Measurements from ENCODE around the gene KCNS1. TPM values are rescaled to one million over a fixed set of nuclear protein-coding genes. Genes with fewer than 3 reads are reported as not detected.

Gene KCNS1
- total and polyA plus RNA-seq, 8 donors = 0.05 to 0.99 (median 0.08) TPM; not detected in 1

DNA sequence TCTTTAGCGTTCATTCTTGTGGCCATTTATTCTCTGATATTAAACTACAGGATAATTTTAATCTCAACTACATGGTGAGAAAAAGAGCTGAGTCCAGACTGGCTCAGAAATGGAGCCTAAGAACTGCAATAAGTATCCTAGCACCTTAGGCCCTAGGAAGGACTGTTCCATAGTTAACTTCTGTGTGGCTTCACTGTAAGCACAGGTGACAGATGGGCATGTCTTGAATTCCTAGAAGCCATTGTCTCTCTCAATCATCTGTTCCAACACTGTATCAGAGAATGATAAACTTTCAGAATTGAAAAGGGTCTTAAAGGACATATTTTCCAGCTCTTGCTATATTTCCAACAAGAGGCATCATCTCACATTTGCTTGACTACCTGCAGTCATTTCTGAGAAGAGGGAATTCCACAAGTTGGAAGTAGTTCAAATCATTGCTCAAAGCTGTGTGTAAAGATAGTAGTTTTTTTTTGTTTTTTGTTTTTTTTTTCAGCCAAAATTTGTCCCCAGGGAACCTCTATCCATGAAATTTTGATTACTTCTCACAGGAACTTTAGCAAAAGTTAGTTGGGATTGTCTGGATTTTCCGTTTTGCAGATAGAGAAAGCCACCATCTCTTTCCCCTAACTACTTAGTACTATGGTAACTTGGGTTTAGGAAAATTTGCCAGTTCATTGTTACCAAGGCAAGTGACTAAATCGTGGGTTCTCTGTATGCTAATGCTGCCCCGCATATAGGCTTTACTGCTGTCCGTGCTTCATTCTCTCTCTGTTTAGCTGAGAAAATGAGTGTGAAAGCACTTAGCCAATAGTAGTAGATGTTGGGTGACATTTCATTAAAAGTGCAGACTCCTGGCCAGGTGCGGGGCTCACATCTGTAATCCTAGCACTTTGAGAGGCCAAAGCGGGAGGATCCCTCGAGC lies 47.2 kb downstream of the KCNS1 start:
- Histone ChIP-seq H3K27ac (peak overlapping the region in 1 of 2 donors; percentile 10), H3K9me3 (no peaks in the 10 kb centered on the region), H3K27me3 (no peaks in the 10 kb centered on the region), H3K4me3 (no peak overlapping the region), H3K4me1 (peaks cover 12 to 44% of the 10 kb centered on the region in 2 donors), H3K36me3 (peaks cover 0 to 45% of the 10 kb centered on the region in 2 donors)
- ATAC-seq (peak; percentile 35), DNase-seq (no peak)
- intact Hi-C loops (cut with DNase I) = no loop called here
- TF ChIP-seq, protein P1, sequence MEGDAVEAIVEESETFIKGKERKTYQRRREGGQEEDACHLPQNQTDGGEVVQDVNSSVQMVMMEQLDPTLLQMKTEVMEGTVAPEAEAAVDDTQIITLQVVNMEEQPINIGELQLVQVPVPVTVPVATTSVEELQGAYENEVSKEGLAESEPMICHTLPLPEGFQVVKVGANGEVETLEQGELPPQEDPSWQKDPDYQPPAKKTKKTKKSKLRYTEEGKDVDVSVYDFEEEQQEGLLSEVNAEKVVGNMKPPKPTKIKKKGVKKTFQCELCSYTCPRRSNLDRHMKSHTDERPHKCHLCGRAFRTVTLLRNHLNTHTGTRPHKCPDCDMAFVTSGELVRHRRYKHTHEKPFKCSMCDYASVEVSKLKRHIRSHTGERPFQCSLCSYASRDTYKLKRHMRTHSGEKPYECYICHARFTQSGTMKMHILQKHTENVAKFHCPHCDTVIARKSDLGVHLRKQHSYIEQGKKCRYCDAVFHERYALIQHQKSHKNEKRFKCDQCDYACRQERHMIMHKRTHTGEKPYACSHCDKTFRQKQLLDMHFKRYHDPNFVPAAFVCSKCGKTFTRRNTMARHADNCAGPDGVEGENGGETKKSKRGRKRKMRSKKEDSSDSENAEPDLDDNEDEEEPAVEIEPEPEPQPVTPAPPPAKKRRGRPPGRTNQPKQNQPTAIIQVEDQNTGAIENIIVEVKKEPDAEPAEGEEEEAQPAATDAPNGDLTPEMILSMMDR (IDR thresholded peaks at IDR 0.05) = no peak

DNA sequence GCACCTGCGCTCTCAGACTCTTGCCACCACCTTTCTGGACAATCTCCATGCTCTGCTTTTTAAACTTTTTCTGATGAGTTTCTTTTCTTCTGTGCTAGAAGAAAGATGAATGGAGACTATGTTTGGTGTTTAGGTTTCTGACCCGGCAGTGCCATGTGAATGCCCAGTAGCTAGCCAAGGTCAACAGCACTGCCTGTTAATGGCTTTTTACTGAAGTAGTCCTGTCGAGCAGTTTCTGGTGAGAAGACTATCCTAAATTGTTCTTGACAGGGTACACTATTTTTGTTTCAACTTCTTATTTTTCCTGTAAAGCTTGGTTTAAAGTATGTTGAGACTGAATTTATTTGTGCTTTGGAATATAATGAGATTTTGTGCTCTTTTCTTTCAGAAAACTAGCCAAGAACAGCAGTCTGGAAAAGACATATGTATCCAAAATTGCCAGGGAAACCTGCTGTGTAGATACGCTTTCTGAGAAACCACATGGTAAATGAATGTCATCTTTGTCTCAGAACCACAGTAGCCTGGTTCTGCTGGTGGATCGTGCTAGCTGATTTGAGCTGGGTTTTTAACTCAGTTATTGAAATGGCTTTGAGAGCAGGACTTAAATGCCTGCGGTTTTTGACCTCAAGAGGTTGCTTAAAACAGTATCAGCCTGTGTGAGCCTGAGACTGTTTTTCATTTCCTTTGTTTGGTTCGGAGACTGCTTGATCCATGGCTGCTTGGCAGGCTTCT lies 48.1 kb downstream of the KCNS1 start:
- H3K4me3 ChIP-seq = no peak overlapping the region
- peaks cover 12 to 47% of the 10 kb centered on the region in 2 donors for H3K4me1 ChIP-seq
- TF ChIP-seq, protein P1 (IDR thresholded peaks at IDR 0.05) = no peak
- intact Hi-C loops (cut with DNase I) = no loop called here
- DNase-seq (no peak), ATAC-seq (peak; percentile 90)
- no peaks in the 10 kb centered on the region for H3K9me3 ChIP-seq
- H3K36me3 ChIP-seq = peaks cover 0 to 40% of the 10 kb centered on the region in 2 donors
- no peaks in the 10 kb centered on the region for H3K27me3 ChIP-seq
- peak overlapping the region; percentile 10 to 38 for H3K27ac ChIP-seq

DNA sequence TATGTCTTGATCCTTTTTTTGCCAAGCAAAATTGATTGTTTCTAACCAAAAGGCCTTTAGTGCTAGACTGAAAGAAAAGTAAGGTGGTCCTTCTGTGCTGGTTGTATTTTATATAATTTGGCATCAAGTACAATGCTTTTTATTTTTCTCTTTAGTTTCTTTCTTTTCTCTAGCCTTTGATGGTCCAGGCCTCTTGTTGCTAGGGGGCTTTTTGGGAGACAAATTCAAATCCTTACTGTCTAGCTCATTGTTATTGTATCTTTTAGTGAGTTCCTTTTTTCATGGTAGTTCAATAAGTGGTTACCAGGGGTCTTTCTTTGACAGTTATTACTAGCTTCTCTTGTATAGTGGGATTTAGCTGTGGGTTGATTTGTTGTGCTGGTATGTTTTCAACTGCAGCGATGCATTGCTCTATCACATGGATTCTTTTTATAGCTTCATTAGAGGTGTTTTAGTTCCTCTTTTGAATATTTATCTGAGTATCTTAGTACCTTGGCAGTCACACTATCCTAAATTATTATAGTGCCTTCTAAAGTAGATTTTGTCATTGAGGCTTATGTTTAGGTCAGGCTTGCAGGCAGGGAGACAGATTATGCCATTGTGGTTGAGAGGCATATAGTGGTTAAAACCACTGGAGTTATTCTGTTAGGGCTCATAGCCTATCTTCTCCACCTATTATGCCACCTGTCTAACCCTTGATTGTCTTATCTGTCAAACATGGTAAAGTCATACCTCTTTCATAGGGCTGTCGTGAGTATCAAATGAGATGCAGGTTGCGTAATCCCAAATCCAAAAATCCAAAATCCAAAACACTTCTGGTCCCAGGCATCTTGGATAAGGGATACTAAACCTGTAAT lies 49.5 kb downstream of the KCNS1 start:
- intact Hi-C loops (cut with DNase I) = no loop called here
- Histone ChIP-seq H3K27ac (no peak overlapping the region), H3K36me3 (peaks cover 0 to 31% of the 10 kb centered on the region in 2 donors), H3K9me3 (no peaks in the 10 kb centered on the region), H3K27me3 (no peaks in the 10 kb centered on the region), H3K4me1 (peaks cover 12 to 47% of the 10 kb centered on the region in 2 donors), H3K4me3 (no peak overlapping the region)
- TF ChIP-seq, protein P1 (IDR thresholded peaks at IDR 0.05) = no peak
- DNase-seq (no peak), ATAC-seq (no peak)

DNA sequence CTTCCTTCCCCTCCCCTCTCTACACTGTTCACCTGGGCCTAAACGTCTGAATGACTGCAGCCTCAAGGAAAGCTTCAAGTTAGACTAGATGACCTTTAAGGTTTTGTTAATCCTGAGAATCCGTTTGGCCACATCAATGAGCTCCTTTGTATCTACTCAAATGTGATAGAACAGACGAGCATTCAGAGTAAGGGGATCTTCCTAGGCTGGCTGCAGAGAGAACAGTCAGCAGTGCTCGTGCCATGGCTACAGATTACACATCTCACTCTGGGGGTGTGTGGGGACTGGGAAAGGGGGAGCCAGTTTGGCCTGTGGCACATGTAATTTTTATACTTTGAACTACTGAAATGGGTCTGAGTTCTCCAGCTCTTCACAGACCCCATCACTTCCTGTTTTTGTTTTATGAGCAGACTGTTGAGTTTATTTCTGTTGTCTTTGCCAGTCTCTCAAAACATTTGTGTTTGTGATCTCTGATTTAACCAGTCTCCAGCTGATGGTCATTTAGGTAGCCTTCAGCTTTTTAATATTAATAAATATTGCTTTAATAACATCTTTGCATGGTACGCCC lies 50.9 kb downstream of the KCNS1 start:
- Histone ChIP-seq H3K4me3 (no peak overlapping the region), H3K9me3 (no peaks in the 10 kb centered on the region), H3K27ac (no peak overlapping the region), H3K27me3 (no peaks in the 10 kb centered on the region), H3K4me1 (peaks cover 12 to 51% of the 10 kb centered on the region in 2 donors), H3K36me3 (peaks cover 0 to 22% of the 10 kb centered on the region in 2 donors)
- TF ChIP-seq, protein P1 (IDR thresholded peaks at IDR 0.05) = no peak
- intact Hi-C loops (cut with DNase I) = loop anchor here in 1 of 2 donors (10.0 kb wide), 1 partner anchor 45 kb away; no protein-coding TSS in a partner anchor
- DNase-seq = no peak
- ATAC-seq = no peak

All from left lung (tissue), 10 donors.